Measurements from ENCODE around the gene HSPA1A.
A peak's percentile ranks its signal among the peaks of the same experiment; 100 is the strongest.
"Not testable (repeated sequence)": the region's sequence is repeated elsewhere in the genome, so short reads cannot be mapped to it uniquely, and the experiment has no call there.

HSPA1A gene

DNA sequence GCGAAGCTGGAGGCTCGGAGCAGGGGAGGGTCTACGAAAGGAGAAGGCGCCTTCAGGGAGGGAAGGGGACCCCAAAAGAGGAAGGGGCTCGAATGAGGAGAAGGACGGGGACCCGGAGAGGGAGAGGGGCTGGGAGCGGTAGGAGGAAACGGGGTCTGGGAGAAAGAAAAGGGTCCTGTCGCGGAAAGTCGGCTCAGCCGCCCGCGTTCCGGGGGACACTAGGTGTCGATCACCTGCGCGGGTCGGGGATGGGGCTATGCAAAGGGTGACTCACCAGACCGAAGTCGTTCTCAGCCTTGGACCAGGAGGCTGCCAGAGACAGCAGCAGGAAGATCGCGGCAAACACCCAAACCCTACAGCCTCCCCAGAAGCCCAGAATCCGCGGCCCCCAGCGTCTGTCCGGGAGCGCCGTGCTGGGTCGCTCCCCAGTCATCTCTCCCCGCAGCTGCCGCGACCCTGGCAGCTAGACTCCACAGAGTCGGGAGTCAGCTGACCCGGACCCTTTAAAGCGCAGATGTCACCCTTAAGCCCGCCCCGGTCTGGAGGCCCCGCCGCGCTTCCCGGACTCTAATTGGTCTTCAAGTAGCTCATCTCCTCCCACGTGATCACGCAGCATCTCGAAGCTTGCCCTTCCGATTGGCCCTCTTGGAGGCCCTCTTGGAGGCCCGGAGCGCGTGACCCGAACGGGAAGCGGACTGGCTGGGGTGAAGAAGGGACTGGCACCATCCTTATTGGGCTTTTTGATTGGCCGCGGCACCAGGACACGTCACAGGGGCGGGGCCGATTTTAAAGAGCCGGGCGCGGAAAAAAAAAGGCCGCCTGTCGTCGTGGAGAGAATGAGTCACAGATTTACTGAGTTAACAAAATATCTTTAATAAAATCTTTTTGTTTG is 47.2 kb downstream of the HSPA1A start, which contains the start of gene NEU1:
Gene NEU1 (minus strand): TSS at position 478 of the 892 bp plus-strand sequence. CDS start 45 bp downstream, at position 433.
- peaks cover 3 to 26% (median 22%) of the 10 kb centered on the region in 5 donors for H3K4me1 ChIP-seq (ENCODE audit: control insufficient read depth in 5 of 5, insufficient read depth in 5 of 5, low read length in 5 of 5)

GRCh38 chr6:31864123-31864562 is 48.8 kb downstream of the HSPA1A start:
- H3K27ac ChIP-seq (ENCODE audit: low read depth, low read length): peak overlapping the region; percentile 92
- H3K4me1 ChIP-seq (ENCODE audit: control insufficient read depth in 5 of 5, insufficient read depth in 5 of 5, low read length in 5 of 5): peaks cover 3 to 26% (median 22%) of the 10 kb centered on the region in 5 donors
- H3K4me3 ChIP-seq (ENCODE audit: low read depth in 1 of 5, low read length in 5 of 5): peak overlapping the region; percentile 66 to 84 (median 71)
- H3K9me3 ChIP-seq (ENCODE audit: control insufficient read depth in 5 of 5, low read length in 5 of 5); H3K27me3 ChIP-seq (ENCODE audit: control insufficient read depth in 5 of 5, insufficient read depth in 4 of 5, low read length in 5 of 5): not testable (repeated sequence)
- H3K36me3 ChIP-seq (ENCODE audit: control insufficient read depth in 5 of 5, insufficient read depth in 5 of 5, low read length in 5 of 5): peaks cover 0 to 22% (median 19%) of the 10 kb centered on the region in 5 donors
- H3K9ac ChIP-seq (ENCODE audit: low read length in 5 of 5): peak overlapping the region in 3 of 5 donors; percentile 61 to 75 (median 65)

More for the DNA sequence above, 47.2 kb downstream of the HSPA1A start, which contains the start of gene NEU1:
- Histone ChIP-seq H3K36me3 (ENCODE audit: control insufficient read depth in 5 of 5, insufficient read depth in 5 of 5, low read length in 5 of 5) (peaks cover 0 to 35% (median 28%) of the 10 kb centered on the region in 5 donors), H3K9me3 (ENCODE audit: control insufficient read depth in 5 of 5, low read length in 5 of 5) (no peaks in the 10 kb centered on the region), H3K4me3 (ENCODE audit: low read depth in 1 of 5, low read length in 5 of 5) (peak within 1 kb of the TSS; percentile 86 to 97 (median 92)), H3K27ac (ENCODE audit: low read depth, low read length) (peak within 1 kb of the TSS; percentile 92), H3K27me3 (ENCODE audit: control insufficient read depth in 5 of 5, insufficient read depth in 4 of 5, low read length in 5 of 5) (no peaks in the 10 kb centered on the region), H3K9ac (ENCODE audit: low read length in 5 of 5) (peak within 1 kb of the TSS; percentile 81 to 86 (median 84))

- no peak overlapping the region for H3K9ac ChIP-seq (ENCODE audit: low read length in 5 of 5)
- peaks cover 3 to 26% (median 22%) of the 10 kb centered on the region in 5 donors for H3K4me1 ChIP-seq (ENCODE audit: control insufficient read depth in 5 of 5, insufficient read depth in 5 of 5, low read length in 5 of 5)
Measured at GRCh38 chr6:31864818-31865204, 49.5 kb downstream of the HSPA1A start.

DNA sequence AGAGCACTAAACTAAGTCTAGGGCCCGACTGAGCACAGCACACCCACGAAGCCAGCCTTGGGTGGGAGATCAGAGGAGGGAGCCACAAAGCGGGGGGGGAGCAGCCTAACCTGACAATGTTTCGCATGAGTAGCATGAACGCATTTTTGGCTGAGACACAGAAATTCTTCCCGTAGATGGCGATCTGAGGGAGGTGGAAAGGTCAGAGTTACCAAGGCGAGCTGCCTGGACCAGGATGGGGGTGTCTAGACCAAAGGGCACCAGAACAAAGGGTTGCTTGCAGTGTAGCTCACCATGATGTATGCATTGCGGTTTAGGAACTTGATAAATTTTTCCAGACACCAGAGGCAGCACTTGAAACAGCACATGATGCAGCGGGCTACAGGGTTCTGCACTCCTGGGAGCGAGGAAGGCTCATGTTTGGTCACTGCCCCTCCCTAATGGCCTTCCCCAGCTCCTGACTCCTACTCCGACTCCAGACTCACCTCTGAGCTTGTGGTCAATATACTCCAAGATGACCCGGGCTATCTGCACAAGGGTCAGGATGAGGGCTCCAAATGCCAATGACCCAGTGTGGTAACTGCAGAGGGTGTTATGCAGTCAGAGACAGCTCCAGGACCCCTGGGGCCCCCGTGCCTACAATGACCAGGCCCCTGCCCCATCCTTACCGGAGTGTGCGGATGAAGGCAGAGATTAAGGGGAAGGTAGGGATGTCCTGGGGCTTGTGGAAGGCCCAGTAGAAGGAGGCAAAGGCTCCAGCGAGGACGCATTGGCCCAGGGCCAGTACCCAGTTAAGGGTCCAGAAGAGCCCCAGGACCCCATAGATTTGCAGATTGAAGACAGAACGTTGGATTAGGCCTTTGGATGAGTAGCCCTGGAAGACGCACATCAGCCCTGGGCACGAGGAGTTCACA is 50.1 kb downstream of the HSPA1A start:
- Histone ChIP-seq H3K36me3 (ENCODE audit: control insufficient read depth in 5 of 5, insufficient read depth in 5 of 5, low read length in 5 of 5) (peaks cover 0 to 8% (median 6%) of the 10 kb centered on the region in 5 donors), H3K4me3 (ENCODE audit: low read depth in 1 of 5, low read length in 5 of 5) (no peak overlapping the region), H3K4me1 (ENCODE audit: control insufficient read depth in 5 of 5, insufficient read depth in 5 of 5, low read length in 5 of 5) (peaks cover 3 to 26% (median 22%) of the 10 kb centered on the region in 5 donors), H3K9me3 (ENCODE audit: control insufficient read depth in 5 of 5, low read length in 5 of 5) (no peaks in the 10 kb centered on the region), H3K27me3 (ENCODE audit: control insufficient read depth in 5 of 5, insufficient read depth in 4 of 5, low read length in 5 of 5) (peaks cover 0 to 14% (median under 1%) of the 10 kb centered on the region in 5 donors), H3K27ac (ENCODE audit: low read depth, low read length) (no peak overlapping the region), H3K9ac (ENCODE audit: low read length in 5 of 5) (no peak overlapping the region)

More at GRCh38 chr6:31864818-31865204, 49.5 kb downstream of the HSPA1A start:
- Histone ChIP-seq H3K36me3 (ENCODE audit: control insufficient read depth in 5 of 5, insufficient read depth in 5 of 5, low read length in 5 of 5) (peaks cover 0 to 15% (median 12%) of the 10 kb centered on the region in 5 donors), H3K4me3 (ENCODE audit: low read depth in 1 of 5, low read length in 5 of 5) (no peak overlapping the region), H3K27ac (ENCODE audit: low read depth, low read length) (no peak overlapping the region), H3K9me3 (ENCODE audit: control insufficient read depth in 5 of 5, low read length in 5 of 5) (no peaks in the 10 kb centered on the region), H3K27me3 (ENCODE audit: control insufficient read depth in 5 of 5, insufficient read depth in 4 of 5, low read length in 5 of 5) (peaks cover 0 to 8% (median 0%) of the 10 kb centered on the region in 5 donors)

All from subcutaneous abdominal adipose tissue (tissue), 5 donors.